ENCODE results near the gene MRTFA.

DNA sequence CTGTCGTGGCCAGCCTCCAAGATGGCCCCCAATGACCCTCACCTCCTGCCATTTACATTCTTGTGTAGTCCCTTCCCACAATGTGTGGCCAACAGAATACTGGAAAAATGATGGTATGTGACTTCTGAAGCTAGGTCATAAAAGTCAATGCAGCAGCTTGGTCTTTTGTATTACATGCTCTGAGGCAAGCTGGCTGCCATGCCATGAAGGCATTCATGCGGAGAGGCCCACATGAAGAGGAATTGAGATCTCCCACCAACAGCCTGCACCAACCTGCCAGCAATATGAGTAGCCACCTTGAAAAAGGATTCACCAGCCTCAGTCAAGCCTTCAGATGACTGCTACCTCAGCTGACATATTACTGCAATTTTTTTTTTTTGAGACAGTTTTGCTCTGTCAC lies 4.6 kb downstream of the MRTFA start:
- TF ChIP-seq, protein P1, sequence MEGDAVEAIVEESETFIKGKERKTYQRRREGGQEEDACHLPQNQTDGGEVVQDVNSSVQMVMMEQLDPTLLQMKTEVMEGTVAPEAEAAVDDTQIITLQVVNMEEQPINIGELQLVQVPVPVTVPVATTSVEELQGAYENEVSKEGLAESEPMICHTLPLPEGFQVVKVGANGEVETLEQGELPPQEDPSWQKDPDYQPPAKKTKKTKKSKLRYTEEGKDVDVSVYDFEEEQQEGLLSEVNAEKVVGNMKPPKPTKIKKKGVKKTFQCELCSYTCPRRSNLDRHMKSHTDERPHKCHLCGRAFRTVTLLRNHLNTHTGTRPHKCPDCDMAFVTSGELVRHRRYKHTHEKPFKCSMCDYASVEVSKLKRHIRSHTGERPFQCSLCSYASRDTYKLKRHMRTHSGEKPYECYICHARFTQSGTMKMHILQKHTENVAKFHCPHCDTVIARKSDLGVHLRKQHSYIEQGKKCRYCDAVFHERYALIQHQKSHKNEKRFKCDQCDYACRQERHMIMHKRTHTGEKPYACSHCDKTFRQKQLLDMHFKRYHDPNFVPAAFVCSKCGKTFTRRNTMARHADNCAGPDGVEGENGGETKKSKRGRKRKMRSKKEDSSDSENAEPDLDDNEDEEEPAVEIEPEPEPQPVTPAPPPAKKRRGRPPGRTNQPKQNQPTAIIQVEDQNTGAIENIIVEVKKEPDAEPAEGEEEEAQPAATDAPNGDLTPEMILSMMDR (IDR thresholded peaks at IDR 0.05 in 2 of 3, conservative IDR thresholded peaks at IDR 0.05 in 1 of 3; ENCODE audit: borderline replicate concordance in 1 of 3, insufficient read depth in 1 of 3, low read depth in 2 of 3, low read length in 2 of 3), result no peak
- TF ChIP-seq YY1 (IDR thresholded peaks at IDR 0.05; ENCODE audit: extremely low read depth, insufficient replicate concordance, low read depth, low read length), result no peak
- no peak for TF ChIP-seq POLR2A (IDR thresholded peaks at IDR 0.05; ENCODE audit: borderline replicate concordance, extremely low read depth, insufficient read depth, insufficient read length)
- TF ChIP-seq CEBPB (IDR thresholded peaks at IDR 0.05; ENCODE audit: low read depth), result no peak
- TF ChIP-seq EGR1 (IDR thresholded peaks at IDR 0.05; ENCODE audit: low read depth), result no peak
- TF ChIP-seq POLR2AphosphoS5 (IDR thresholded peaks at IDR 0.05; ENCODE audit: low read depth, low read length), result no peak
- TF ChIP-seq EZH2 (IDR thresholded peaks at IDR 0.05), result no peak
- TF ChIP-seq SP1 (IDR thresholded peaks at IDR 0.05; ENCODE audit: low read depth), result no peak
- TF ChIP-seq, protein P2, sequence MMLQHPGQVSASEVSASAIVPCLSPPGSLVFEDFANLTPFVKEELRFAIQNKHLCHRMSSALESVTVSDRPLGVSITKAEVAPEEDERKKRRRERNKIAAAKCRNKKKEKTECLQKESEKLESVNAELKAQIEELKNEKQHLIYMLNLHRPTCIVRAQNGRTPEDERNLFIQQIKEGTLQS (IDR thresholded peaks at IDR 0.05), result no peak
- no peak for TF ChIP-seq EZH2phosphoT487 (IDR thresholded peaks at IDR 0.05; ENCODE audit: borderline replicate concordance)
- no peak for TF ChIP-seq RAD21 (IDR thresholded peaks at IDR 0.05; ENCODE audit: low read depth)
